Measurements from ENCODE around the gene PSMB10. TPM values are rescaled to one million over a fixed set of nuclear protein-coding genes. Genes with fewer than 3 reads are reported as not detected.

Gene PSMB10
- total and polyA plus RNA-seq, 12 donors, result 12.6 to 315 (median 62.1) TPM

DNA sequence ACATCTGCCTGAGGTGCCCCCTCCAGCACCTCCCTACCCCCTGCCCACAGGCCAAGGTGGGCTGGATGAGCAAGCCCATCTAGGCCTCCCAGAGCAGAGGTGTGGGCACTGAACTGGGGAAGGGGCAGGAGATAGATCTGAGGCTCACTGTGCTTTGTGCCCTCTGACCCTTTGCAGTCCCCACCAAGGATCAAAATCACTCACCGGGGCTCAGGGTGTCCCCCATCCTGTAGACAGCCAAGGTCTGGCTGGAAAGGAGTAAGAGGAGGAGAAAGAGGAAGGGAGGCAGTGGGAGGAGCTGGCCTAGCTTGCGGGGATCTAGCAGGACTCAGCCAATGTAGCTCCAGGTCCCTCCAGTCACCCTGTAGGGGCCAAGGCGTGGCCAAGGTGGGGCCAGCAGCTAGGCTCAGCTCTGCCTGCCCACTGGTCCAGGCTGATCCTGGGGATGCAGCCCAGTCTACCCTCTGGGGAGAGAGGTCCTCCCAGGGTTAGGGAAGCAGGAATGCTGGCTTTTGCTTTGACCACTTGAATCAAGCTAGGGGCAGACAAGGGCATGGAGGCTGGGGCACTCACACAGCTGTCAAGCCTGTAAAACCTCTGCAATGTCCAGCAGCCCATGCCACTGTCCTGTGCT, 30.0 kb upstream of the PSMB10 start:
- Histone ChIP-seq H3K27me3 (no peaks in the 10 kb centered on the region), H3K9me3 (replicated peaks in 1 of 3) (no peaks in the 10 kb centered on the region), H3K4me1 (replicated peaks in 1 of 2) (peaks cover 22 to 40% of the 10 kb centered on the region in 2 donors), H3K36me3 (replicated peaks in 1 of 2) (peaks cover 0 to 18% of the 10 kb centered on the region in 2 donors), H3K4me3 (peak overlapping the region in 2 of 4 donors; percentile 47 to 99), H3K27ac (peak overlapping the region in 4 of 5 donors; percentile 3 to 100 (median 88))
- TF ChIP-seq CTCF (IDR thresholded peaks at IDR 0.05) (no peak), POLR2A (IDR thresholded peaks at IDR 0.05) (no peak)
- 29 to 50% (median 33%) methylated on average over 2 to 3 of the region's 3 CpGs for WGBS, 4 donors
- intact Hi-C loops (cut with DNase I), result no loop called here
- DNase-seq, result peak in 2 of 7 donors; percentile 33 to 53

DNA sequence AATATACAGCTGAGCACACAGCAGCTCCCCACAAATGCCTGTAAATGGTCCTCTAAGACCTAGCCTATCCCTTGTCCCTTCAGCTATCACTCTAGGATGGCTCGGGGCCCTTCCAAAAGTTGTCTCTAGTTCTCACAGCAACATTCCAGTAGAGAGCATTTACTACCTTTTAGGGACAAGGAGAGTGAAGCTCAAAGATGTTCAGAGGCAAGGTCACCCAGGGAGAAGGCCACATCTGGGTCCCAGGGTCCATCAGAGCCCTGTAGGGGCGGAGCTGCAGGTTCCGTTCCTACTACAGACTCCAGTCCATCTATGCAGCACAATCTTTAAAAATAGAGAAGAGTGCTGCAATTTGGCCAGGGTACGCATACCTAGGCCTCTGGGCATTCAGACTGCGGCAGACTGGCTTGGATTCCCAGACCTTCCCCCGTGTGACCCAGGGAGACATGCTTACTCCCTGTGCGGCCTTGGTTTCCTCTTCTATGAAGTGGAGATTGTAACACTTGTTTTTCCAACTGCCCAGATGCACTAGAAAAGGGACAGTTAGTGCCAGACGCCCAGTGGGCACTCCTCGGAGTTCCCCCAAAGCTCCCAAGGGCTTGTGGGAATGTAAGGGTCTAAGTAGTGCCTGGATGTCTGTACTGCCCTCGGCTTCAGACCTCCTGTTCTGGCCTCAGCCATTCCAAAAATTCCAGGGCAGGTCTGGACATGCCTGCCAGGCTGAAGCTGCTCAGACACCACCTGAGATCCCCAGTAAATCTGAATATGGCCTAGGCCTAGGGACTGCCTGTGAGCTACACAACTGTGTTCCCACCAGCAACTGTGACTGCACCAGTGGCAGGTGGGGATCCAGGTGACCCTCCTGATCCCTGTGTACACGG, 29.3 kb upstream of the PSMB10 start:
- peak overlapping the region in 1 of 4 donors; percentile 99 for H3K4me3 ChIP-seq
- no peak for DNase-seq
- H3K27me3 ChIP-seq, result no peaks in the 10 kb centered on the region
- 34 to 51% (median 43%) methylated on average over 10 to 11 of the region's 11 CpGs for WGBS, 4 donors
- no peaks in the 10 kb centered on the region for H3K9me3 ChIP-seq (replicated peaks in 1 of 3)
- H3K27ac ChIP-seq, result peak overlapping the region in 3 of 5 donors; percentile 87 to 100 (median 88)
- intact Hi-C loops (cut with DNase I), result no loop called here
- H3K36me3 ChIP-seq (replicated peaks in 1 of 2), result peaks cover 0 to 26% of the 10 kb centered on the region in 2 donors
- no peak for TF ChIP-seq CTCF (IDR thresholded peaks at IDR 0.05)
- no peak for TF ChIP-seq POLR2A (IDR thresholded peaks at IDR 0.05)
- peaks cover 22 to 43% of the 10 kb centered on the region in 2 donors for H3K4me1 ChIP-seq (replicated peaks in 1 of 2)

GRCh38 chr16:67964477-67965131, 28.0 kb upstream of the PSMB10 start:
- 78 to 85% (median 82%) methylated on average over 5 to 6 of the region's 6 CpGs for WGBS, 4 donors
- H3K27ac ChIP-seq, result peak overlapping the region in 2 of 5 donors; percentile 31 to 55
- no peaks in the 10 kb centered on the region for H3K27me3 ChIP-seq
- no peaks in the 10 kb centered on the region for H3K9me3 ChIP-seq (replicated peaks in 1 of 3)
- intact Hi-C loops (cut with DNase I), result no loop called here
- H3K4me1 ChIP-seq (replicated peaks in 1 of 2), result peaks cover 29 to 56% of the 10 kb centered on the region in 2 donors
- H3K36me3 ChIP-seq (replicated peaks in 1 of 2), result peaks cover 0 to 34% of the 10 kb centered on the region in 2 donors
- no peak for DNase-seq
- no peak for TF ChIP-seq CTCF (IDR thresholded peaks at IDR 0.05)
- no peak for TF ChIP-seq POLR2A (IDR thresholded peaks at IDR 0.05)
- no peak overlapping the region for H3K4me3 ChIP-seq
